H4 (cell line): Measurements from ENCODE around the gene PTGDR2. TPM values are rescaled to one million over a fixed set of nuclear protein-coding genes. Genes with fewer than 3 reads are reported as not detected.

Experiments
- DNase-seq: peaks from one replicate; pipeline ENCODE4 v3.0.0-alpha.2; 2015; ENCODE audit warnings: low spot score
- total RNA-seq: library from RNA; depleted of rRNA; stranded (reverse); fragments of >200 nt; shearing (Covaris generic); gene quantifications from 2 replicates; pipeline ENCODE4 v1.2.3, GENCODE V29; 2014

Gene PTGDR2
- total RNA-seq, 1 experiment from 2014 or later: not detected

GRCh38 chr11:60874421-60875365, 18.9 kb upstream of the PTGDR2 start:
- DNase-seq: no peak

GRCh38 chr11:60873533-60873932, 17.8 kb upstream of the PTGDR2 start:
- DNase-seq: no peak

GRCh38 chr11:60872961-60873524, 17.3 kb upstream of the PTGDR2 start:
- DNase-seq: peak; percentile 77

GRCh38 chr11:60872124-60872960, 16.6 kb upstream of the PTGDR2 start:
- peak; percentile 34 for DNase-seq

GRCh38 chr11:60871378-60872061, 15.8 kb upstream of the PTGDR2 start:
- peak; percentile 19 for DNase-seq

- no peak for DNase-seq
Observed at GRCh38 chr11:60870733-60871377, 15.1 kb upstream of the PTGDR2 start.

- DNase-seq: no peak
Observed at GRCh38 chr11:60870276-60870675, 14.5 kb upstream of the PTGDR2 start.

- DNase-seq: no peak
Observed at GRCh38 chr11:60869451-60869825, 13.7 kb upstream of the PTGDR2 start.

GRCh38 chr11:60868682-60869450, 13.1 kb upstream of the PTGDR2 start:
- no peak for DNase-seq

- no peak for DNase-seq
Observed at GRCh38 chr11:60867871-60868681, 12.3 kb upstream of the PTGDR2 start.

GRCh38 chr11:60866911-60867870, 11.4 kb upstream of the PTGDR2 start, which contains the start of gene ZP1:
Gene ZP1 (plus strand): TSS chr11:60867542. CDS start chr11:60867562, 20 bp downstream.
- no peak for DNase-seq

GRCh38 chr11:60864856-60865513, 9.2 kb upstream of the PTGDR2 start:
- no peak for DNase-seq

GRCh38 chr11:60863550-60864521, 8.1 kb upstream of the PTGDR2 start:
- no peak for DNase-seq

- DNase-seq: no peak
Observed at GRCh38 chr11:60862171-60862570, 6.4 kb upstream of the PTGDR2 start.

GRCh38 chr11:60860943-60861342, 5.2 kb upstream of the PTGDR2 start:
- DNase-seq: no peak

- DNase-seq: no peak
Observed at GRCh38 chr11:60859616-60860250, 4.0 kb upstream of the PTGDR2 start.
